Posterior vena cava (tissue), 2 donors: Measurements from ENCODE around the gene UMODL1. TPM values are rescaled to one million over a fixed set of nuclear protein-coding genes. Genes with fewer than 3 reads are reported as not detected.
A peak's percentile ranks its signal among the peaks of the same experiment; 100 is the strongest.

Experiments
- DNase-seq: peaks from one replicate; pipeline ENCODE4 v3.0.0-alpha.2; 2020; ENCODE audit warnings: low spot score
- intact Hi-C, 2 donors: fragments of 100-400 bp; cut with DNase I; formaldehyde crosslinking; loops; one replicate each; pipeline versions ENCODE4 v1.14.1 to v1.14.2; 2022 to 2023
- total RNA-seq, 2 donors: library from RNA; stranded (reverse); fragmentation: NEBNext Ultra II Directional; extraction: Animal tissue kit (Norgen Biotek cat#: 25700); gene quantifications; one replicate each; pipeline ENCODE4 v1.2.1, GENCODE V29; 2021
- donor health status: DM: yes; HTN: yes; CAD: no.
- donor health status: DM: yes; HTN: yes; CAD: no.

The UMODL1 gene
- total RNA-seq, 2 donors from 2014 or later, result not detected

DNA sequence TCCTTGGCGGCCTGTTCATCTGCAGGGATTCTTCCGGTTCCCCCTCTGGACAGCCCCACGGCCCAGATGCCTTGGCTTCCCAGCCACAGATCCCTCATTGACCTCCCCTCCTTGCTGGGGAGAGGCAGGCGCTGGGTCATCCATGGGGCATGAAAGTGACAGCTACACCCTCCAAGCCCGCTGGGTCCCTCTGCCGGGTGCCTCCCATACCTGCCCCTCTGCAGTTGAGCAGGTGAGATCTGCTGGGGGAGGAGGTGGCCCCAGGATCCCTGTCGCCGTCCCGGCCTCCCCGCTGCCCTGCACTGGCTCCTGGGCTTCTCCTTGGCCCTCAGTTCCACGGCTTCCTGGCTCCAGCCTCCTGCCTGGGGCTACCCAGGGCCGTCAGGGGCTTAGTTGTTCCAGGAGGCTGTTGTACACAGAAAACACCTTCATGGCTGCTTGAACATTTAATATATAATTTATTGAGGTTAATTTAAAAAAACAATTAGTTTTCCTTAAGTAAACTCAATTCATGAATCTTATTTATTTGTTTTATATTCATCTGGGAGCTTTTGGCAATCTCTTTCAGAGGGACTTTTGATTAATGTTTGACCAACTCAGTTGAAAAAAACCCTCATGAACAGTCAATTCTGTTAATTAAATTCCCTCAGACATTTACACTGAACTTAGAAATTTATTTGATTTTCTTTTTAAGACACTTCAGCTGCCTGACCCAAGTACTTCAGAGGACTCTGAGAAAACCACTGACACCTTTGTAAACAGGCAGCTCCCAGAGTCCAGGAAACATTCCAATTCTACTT lies 80.2 kb downstream of the UMODL1 start:
- DNase-seq, result peak; percentile 69
- intact Hi-C loops, result no loop called here

DNA sequence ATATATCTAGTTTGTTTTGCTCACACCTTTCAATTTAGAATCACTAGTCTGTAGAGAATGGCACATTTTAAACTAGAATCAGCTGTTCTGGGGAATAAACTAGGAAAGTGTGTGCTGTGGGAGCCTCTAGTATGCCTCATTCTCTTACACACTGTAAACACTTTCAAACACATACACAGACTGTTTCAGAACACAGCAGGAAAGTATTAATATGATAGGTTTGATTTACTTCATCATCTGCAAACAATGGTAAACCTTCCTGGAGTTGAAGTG lies 80.8 kb downstream of the UMODL1 start:
- intact Hi-C loops, result no loop called here
- no peak for DNase-seq

DNA sequence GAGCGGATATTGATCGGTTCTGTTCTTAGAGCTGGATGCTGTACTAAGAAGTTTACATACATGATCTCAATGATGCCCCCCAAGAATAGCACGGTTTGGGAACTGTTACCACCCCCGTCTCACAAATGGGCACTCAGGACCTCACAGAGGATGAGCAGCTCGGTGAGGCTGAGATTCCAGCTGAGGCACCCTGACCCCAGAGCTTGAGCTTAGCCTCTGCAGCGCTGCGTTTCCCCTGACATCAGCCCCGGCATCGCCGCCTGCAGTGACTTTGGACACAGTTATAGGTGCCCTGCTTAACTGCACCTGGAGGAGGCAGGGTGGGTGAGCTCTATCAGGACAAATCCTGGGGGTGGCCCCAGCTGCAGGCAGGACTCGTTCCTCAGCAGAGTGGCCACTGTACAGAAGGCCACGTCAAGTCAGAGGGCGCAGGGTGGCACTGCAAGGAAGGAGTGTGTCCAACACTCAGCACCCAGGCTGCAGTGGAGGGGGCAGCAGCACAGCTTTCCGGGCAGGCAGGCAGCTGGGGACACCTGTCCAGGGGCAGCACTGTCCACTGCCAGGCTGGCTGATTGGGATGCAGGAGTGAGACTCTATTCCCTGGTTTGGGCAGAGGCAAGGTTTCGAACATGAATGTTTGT lies 82.0 kb downstream of the UMODL1 start:
- intact Hi-C loops, result no loop called here

GRCh38 chr21:42153746-42154145 lies 82.6 kb downstream of the UMODL1 start:
- intact Hi-C loops, result no loop called here
- DNase-seq, result no peak

More for the DNA sequence above, 82.0 kb downstream of the UMODL1 start:
- DNase-seq, result no peak

DNA sequence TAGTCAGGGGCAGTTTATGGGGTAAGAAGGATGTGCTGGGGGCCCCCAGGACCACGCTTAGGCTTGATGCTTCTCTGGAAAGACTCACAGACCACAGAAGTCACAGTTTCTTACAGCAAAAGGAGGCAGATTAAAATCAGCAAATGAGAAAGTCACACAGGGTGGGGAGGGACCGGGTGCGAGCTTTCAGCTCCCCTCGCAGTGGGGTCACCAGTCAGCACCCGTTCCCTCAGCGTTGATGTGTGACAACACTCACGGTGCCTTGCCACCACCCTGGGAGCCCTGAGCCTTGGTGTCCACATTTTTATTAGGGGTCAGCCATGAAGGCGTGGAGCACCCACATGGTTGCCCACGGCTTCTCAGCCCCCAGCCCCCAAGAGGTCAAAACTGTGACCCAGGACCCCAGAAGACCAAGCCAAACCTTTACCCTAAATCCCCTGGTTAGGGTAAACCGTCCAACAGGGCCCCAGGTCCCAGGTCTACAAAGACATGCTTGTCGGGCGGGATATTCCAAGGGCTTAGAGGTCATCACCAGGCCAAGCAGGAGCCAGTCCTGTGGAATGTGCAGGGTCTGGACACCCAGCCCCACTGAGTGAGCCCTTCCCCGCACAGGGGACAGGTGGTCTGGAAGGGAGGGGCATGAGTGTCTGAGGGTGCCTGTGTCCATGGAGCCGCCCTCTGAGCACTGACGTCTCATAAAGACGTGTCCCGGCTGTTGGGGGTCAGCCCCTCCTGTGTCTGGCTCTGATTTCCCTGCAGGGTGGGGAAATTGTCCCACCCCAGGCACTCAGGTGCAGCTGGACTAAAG lies 83.3 kb downstream of the UMODL1 start:
- intact Hi-C loops, result no loop called here
- no peak for DNase-seq

DNA sequence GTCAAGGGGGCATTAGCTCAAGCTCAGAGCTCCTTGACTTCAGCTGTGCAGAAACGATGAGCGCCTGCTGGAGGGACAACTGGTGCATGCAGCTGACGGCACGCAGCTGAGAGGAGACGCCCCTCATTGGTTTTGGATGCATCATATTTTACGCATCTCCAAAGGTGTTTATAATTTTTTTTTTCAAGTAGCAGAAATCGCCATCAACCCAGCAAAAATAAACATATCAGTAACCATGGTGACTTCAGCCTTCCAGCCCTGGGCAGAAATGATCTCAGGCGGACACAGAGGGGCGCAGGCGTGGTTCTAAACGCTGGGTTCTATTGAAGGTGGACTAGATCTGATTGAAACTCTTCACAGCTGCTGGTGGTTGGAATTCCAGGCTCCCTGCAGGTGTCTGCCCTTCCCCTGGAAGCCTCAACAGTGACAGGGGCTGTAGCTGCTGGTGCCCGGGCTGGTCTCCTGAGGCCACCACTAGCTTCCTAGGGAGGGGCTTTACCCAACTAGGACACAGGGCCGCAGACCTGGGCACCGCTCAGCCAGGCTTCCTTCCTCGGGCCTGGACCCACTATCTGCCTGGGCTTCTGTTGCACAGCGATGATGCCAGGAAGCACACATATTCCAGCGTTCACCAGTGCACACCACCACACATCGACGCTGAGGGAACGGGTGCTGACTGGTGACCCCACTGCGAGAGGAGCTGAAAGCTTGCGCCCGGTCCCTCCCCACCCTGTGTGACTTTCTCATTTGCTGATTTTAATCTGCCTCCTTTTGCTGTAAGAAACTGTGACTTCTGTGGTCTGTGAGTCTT lies 84.1 kb downstream of the UMODL1 start:
- DNase-seq, result no peak

GRCh38 chr21:42156690-42157605 lies 85.8 kb downstream of the UMODL1 start:
- DNase-seq, result no peak
- intact Hi-C loops, result no loop called here

More for the DNA sequence above, 84.1 kb downstream of the UMODL1 start:
- intact Hi-C loops, result no loop called here

DNA sequence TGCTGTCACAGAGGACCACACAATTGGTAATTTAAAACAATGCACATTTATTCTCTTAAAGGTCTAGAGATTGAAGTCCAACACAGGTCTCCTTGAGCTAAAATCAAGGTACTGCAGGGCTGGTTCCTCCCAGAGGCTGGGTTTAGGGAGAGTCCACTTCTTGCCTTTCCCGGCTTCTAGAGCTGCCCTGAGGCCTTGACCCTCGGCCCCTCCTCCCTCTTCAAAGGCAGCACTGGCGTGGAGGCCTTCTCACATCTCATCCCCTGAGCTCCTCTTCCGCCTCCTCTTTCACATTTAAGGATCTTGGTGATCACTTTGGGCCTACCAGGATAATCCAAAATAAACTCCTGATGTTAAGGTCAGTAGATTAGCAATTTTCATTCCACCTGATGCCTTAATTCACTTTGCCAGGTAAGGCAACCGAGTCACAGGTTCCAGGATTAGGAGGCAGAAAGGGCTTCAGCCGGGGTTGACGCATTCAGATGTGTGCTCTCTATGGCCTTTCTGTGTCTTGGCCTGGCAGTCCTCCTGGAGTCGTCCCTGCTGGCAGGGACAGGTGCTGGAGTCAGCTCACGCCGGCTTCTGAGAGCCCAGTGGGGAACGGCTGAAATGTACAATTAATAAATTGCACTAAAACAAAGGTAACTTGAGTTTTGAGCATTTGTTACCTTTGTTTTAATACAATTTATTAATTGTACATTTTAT lies 86.6 kb downstream of the UMODL1 start:
- intact Hi-C loops, result no loop called here
- no peak for DNase-seq

DNA sequence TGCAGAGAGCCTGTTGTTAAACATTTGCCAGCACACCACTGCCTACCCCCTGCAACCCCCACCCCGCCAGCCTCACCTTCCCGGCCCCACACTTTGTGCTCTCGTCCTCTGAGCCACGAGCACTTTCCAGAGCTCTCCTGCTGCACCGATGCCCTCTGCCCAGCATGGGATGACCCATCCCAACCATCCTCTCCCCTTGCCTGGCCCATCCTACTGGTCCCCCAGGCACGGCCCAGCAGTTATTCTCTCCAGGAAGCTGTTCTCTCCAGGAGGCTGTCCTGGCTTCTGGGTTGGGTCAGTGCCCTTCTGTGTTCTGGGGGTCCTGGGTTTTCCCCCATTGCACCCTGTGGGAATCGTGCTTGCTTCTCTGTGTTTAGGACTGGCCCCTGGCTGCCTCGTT lies 87.7 kb downstream of the UMODL1 start:
- no peak for DNase-seq
- intact Hi-C loops, result no loop called here

GRCh38 chr21:42159560-42160110 lies 88.5 kb downstream of the UMODL1 start:
- intact Hi-C loops, result no loop called here
- DNase-seq, result no peak

- no peak for DNase-seq
- intact Hi-C loops, result no loop called here
Measured at GRCh38 chr21:42160111-42160721, 89.1 kb downstream of the UMODL1 start.

GRCh38 chr21:42160765-42161164 lies 89.6 kb downstream of the UMODL1 start:
- DNase-seq, result no peak
- intact Hi-C loops, result no loop called here

DNA sequence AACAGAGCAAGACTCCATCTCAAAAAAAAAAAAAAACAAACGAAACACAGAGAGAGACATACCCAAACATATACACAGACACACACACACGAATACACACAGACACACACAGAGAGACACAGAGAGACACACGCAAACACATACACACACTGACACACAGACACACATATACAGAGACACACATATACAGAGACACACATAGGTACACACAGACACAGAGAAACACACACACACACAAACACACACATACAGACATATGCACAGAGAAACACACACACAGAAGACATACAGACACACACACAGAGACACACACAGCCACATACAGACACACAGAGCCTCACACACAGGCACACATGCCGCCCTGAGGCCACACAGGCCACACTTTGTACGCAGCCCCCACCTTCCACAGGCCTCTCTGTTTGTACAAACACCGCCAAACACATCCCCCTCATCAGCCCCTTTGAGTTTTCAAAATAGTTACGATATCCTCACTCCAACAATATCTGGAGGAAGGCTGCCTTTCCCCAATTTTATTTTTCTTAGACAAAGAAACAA lies 90.4 kb downstream of the UMODL1 start:
- no peak for DNase-seq
- intact Hi-C loops, result no loop called here

GRCh38 chr21:42161956-42162681 lies 91.0 kb downstream of the UMODL1 start:
- intact Hi-C loops, result no loop called here
- no peak for DNase-seq

DNA sequence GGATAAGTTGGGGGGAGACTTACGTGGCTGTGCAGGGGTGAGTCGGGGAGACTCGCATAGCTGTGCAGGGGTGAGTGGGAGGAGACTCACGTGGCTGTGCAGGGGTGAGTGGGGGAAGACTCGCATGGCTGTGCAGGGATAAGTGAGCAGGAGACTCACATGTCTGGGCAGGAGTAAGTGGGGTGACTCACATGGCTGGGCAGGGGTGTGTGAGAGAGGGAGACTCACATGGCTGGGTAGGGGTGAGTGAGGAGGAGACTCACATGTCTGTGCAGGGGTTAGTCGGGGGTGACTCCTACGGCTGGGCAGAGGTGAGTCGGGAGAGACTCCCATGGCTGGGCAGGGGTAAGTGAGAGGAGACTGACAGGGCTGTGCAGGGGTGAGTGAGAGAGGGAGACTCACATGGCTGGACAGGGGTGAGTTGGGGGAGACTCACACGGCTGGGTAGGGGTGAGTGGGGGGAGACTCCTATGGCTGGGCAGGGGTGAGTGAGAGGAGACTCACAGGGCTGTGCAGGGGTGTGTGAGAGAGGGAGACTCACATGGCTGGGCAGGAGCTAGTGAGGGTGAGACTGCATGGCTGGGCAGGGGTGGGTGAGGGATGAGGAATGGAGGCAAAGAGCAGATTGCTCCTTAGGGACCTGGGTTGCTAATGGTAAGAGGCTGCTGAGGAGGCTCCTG lies 91.9 kb downstream of the UMODL1 start:
- intact Hi-C loops, result no loop called here
- no peak for DNase-seq

GRCh38 chr21:42163511-42163863 lies 92.4 kb downstream of the UMODL1 start:
- no peak for DNase-seq
- intact Hi-C loops, result no loop called here
